Gastroesophageal sphincter (tissue), 4 donors: ENCODE data around the gene DCC. TPM values are rescaled to one million over a fixed set of nuclear protein-coding genes. Genes with fewer than 3 reads are reported as not detected.

ENCODE experiments used
- ATAC-seq: fragments of 150-250 bp; one replicate; pipeline ENCODE4 v1.9.1; 2016; ENCODE audit warnings: mild to moderate bottlenecking, moderate library complexity
- H3K27ac ChIP-seq, 4 donors: fragments of 200-600 bp; sonication (generic) in 3 of 4; 1 replicate in 3 of 4; 2 replicates in 1 of 4; pipeline ENCODE4 v1.5.1; 2016 to 2019
- H3K27me3 ChIP-seq: fragments of 200-600 bp; sonication (generic); one replicate; pipeline ENCODE4 v1.5.1; 2019
- H3K36me3 ChIP-seq, 2 donors: fragments of 200-600 bp; sonication (generic); one replicate each; pipeline ENCODE4 v1.5.1; 2019; ENCODE audit warnings: control low read depth in 1 of 2
- H3K4me1 ChIP-seq, 3 donors: fragments of 200-600 bp; sonication (generic); 1 replicate in 2 of 3; 2 replicates in 1 of 3; pipeline ENCODE4 v1.5.1; 2016 to 2019; ENCODE audit warnings: control low read depth in 2 of 3
- H3K4me3 ChIP-seq, 2 donors: fragments of 200-600 bp; sonication (generic); one replicate each; pipeline ENCODE4 v1.5.1; 2019; ENCODE audit warnings: mild to moderate bottlenecking in 1 of 2, moderate library complexity in 1 of 2
- H3K9me3 ChIP-seq, 3 donors: fragments of 200-600 bp; sonication (generic); one replicate each; pipeline ENCODE4 v1.5.1; 2017 to 2019; ENCODE audit warnings: control low read depth in 2 of 3
- CTCF ChIP-seq, 4 experiments: fragments of 200-600 bp in 2 of 4; fragments of 450-650 bp in 2 of 4; sonication (generic) in 1 of 4; IDR thresholded peaks; one replicate each; pipeline ENCODE4 v1.5.1; 2017 to 2019; ENCODE audit warnings: antibody characterized with exemption in 4 of 4, mild to moderate bottlenecking in 2 of 4, moderate library complexity in 2 of 4
- EP300 ChIP-seq: sonication (generic); formaldehyde crosslinking; IDR thresholded peaks from one replicate; pipeline ENCODE4 v1.6.1; 2017; ENCODE audit warnings: antibody characterized with exemption, mild to moderate bottlenecking
- POLR2A ChIP-seq, 2 donors: fragments of 450-650 bp; IDR thresholded peaks; one replicate each; pipeline ENCODE4 v1.6.1; 2017; ENCODE audit warnings: antibody characterized with exemption in 2 of 2, mild to moderate bottlenecking in 2 of 2, moderate library complexity in 1 of 2
- POLR2AphosphoS5 ChIP-seq: sonication (generic); formaldehyde crosslinking; IDR thresholded peaks from one replicate; pipeline ENCODE4 v1.6.1; 2017; ENCODE audit warnings: antibody characterized with exemption
- WGBS, 2 donors: methylation state at CpG; one replicate each; pipeline ENCODE4 v1.1.5; 2018; ENCODE audit warnings: low coverage in 1 of 2; 5-methylcytosine and 5-hydroxymethylcytosine counted together
- total RNA-seq, 4 donors: library from RNA; depleted of rRNA; stranded (reverse); fragments of >200 nt; gene quantifications; one replicate each; pipeline ENCODE4 v1.1.0, GENCODE V29; 2016

Gene DCC
- total RNA-seq, 4 donors from 2014 or later = 0.13 to 0.54 (median 0.47) TPM; not detected in 1

DNA sequence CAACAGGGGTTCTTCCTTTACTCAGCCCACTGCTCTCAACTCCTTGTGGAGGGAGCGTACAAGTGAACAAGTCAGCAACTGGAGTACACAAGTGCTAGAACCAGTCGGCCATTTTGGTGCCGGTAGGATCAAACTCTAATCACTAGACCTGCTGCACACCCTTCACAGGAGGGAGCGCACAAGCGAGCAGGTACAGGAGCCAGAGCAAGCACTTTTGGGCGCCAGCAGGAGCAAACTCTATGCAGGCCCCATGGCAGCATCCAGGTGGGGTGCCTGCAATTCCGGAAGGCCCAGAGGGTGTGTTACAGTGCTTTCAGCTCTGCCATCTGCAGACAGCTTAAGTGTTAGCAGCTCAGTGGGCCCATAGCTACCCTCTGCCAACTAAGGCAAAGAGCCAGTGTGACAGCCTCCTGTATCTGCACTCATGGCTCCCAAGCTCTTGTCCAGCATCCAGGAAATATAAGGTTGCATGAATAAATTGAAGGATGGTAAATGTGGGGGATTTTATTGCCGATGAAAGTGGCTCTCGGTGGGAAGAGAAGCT is 426.1 kb downstream of the DCC start:
- no peak overlapping the region for H3K27ac ChIP-seq
- H3K36me3 ChIP-seq = no peaks in the 10 kb centered on the region
- WGBS, 2 donors = 77 to 80% methylated on average over 2 to 3 of the region's 9 CpGs
- H3K27me3 ChIP-seq = no peaks in the 10 kb centered on the region
- H3K4me3 ChIP-seq = no peak overlapping the region
- TF ChIP-seq CTCF (IDR thresholded peaks at IDR 0.05) = no peak
- TF ChIP-seq POLR2AphosphoS5 = no peak
- no peak for TF ChIP-seq EP300
- TF ChIP-seq POLR2A (IDR thresholded peaks at IDR 0.05) = no peak
- H3K9me3 ChIP-seq = no peaks in the 10 kb centered on the region
- no peaks in the 10 kb centered on the region for H3K4me1 ChIP-seq
- ATAC-seq = no peak

DNA sequence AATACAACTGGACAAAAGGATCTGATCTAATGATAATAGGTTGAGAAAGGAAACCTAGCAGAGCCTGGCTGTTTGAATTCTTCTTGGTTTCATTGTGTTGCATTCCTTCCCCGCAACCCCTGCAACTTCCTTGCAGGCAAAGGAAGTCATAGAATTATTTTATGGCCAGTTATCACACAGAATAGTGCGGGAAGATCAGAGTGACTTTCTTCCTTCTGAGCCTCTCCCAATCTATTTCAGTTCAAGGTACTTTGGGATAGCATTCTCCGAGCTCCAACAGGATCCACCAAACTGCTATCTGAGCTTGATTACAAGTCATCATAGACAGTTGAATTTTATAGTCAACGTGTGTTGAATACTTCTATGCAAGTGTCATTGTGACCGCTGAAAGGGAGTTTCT is 441.1 kb downstream of the DCC start:
- Histone ChIP-seq H3K9me3 (no peaks in the 10 kb centered on the region), H3K4me3 (no peak overlapping the region), H3K36me3 (no peaks in the 10 kb centered on the region), H3K4me1 (no peaks in the 10 kb centered on the region), H3K27me3 (no peaks in the 10 kb centered on the region), H3K27ac (no peak overlapping the region)
- TF ChIP-seq POLR2A (IDR thresholded peaks at IDR 0.05) = no peak
- TF ChIP-seq EP300 = no peak
- no peak for TF ChIP-seq CTCF (IDR thresholded peaks at IDR 0.05)
- TF ChIP-seq POLR2AphosphoS5 = no peak
- 76 to 79% methylated on average over 4 to 5 of the region's 5 CpGs for WGBS, 2 donors
- no peak for ATAC-seq

- Histone ChIP-seq H3K36me3 (no peaks in the 10 kb centered on the region), H3K9me3 (peaks cover 0 to 42% (median 0%) of the 10 kb centered on the region in 3 donors), H3K4me3 (no peak overlapping the region), H3K27ac (no peak overlapping the region), H3K4me1 (no peaks in the 10 kb centered on the region), H3K27me3 (no peaks in the 10 kb centered on the region)
- 23 to 38% methylated on average over 2 of the region's 2 CpGs for WGBS, 2 donors
- no peak for TF ChIP-seq POLR2A (IDR thresholded peaks at IDR 0.05)
- no peak for ATAC-seq
These were observed 451.3 kb downstream of the DCC start for GRCh38 chr18:52791321-52791720.

- no peak for ATAC-seq
- Histone ChIP-seq H3K4me1 (no peaks in the 10 kb centered on the region), H3K9me3 (no peaks in the 10 kb centered on the region), H3K36me3 (no peaks in the 10 kb centered on the region), H3K27me3 (no peaks in the 10 kb centered on the region), H3K4me3 (no peak overlapping the region), H3K27ac (no peak overlapping the region)
- WGBS, 2 donors = 80 to 83% methylated on average over 1 of the region's 1 CpG
- TF ChIP-seq POLR2AphosphoS5 = no peak
These were observed 472.8 kb downstream of the DCC start for GRCh38 chr18:52812834-52813233.

- WGBS, 2 donors = 40% methylated on average over 1 of the region's 1 CpG; no CpG with 5 or more reads in 1 of the 2 donors
- H3K9me3 ChIP-seq = no peaks in the 10 kb centered on the region
- no peak overlapping the region for H3K4me3 ChIP-seq
- TF ChIP-seq POLR2AphosphoS5 (no peak), EP300 (no peak), POLR2A (IDR thresholded peaks at IDR 0.05) (no peak), CTCF (IDR thresholded peaks at IDR 0.05) (no peak)
- H3K36me3 ChIP-seq = no peaks in the 10 kb centered on the region
- no peaks in the 10 kb centered on the region for H3K4me1 ChIP-seq
- no peak for ATAC-seq
- no peak overlapping the region for H3K27ac ChIP-seq
- H3K27me3 ChIP-seq = no peaks in the 10 kb centered on the region
These were observed 473.8 kb downstream of the DCC start for GRCh38 chr18:52813635-52814416.

DNA sequence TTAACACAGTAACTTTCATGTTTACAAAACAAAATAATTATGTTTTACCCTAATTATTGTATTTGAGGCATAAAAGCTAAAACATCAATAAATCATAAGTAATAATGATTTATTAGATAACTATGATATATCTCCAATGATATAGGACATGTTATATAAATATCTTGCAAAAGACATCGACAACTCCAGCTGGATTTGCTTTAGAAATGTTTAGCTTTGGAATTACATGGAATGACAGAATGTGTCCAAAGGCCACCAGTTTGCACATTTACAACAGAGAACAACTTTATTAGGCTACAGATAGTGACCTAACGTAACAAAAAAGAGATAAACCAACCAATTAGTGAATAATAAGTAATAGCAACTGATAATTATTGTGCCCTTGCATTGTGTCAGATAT is 475.7 kb downstream of the DCC start:
- no peaks in the 10 kb centered on the region for H3K4me1 ChIP-seq
- no peaks in the 10 kb centered on the region for H3K36me3 ChIP-seq
- ATAC-seq = no peak
- H3K27ac ChIP-seq = no peak overlapping the region
- no peak overlapping the region for H3K4me3 ChIP-seq
- no peak for TF ChIP-seq POLR2A (IDR thresholded peaks at IDR 0.05)
- no peak for TF ChIP-seq POLR2AphosphoS5
- TF ChIP-seq EP300 = no peak
- TF ChIP-seq CTCF (IDR thresholded peaks at IDR 0.05) = no peak
- no peaks in the 10 kb centered on the region for H3K9me3 ChIP-seq
- WGBS, 2 donors = 32 to 37% methylated on average over 2 of the region's 2 CpGs
- H3K27me3 ChIP-seq = no peaks in the 10 kb centered on the region
